B cell (primary cell): ENCODE measurements around the gene UQCR11. TPM values are rescaled to one million over a fixed set of nuclear protein-coding genes. Genes with fewer than 3 reads are reported as not detected.
A peak's percentile ranks its signal among the peaks of the same experiment; 100 is the strongest.

Source experiments
- ATAC-seq: fragments of 200-7000 bp; cut with Tn5 transposase; one replicate; pipeline ENCODE4 v1.10.0; 2021; ENCODE audit warnings: low read depth, mild to moderate bottlenecking, moderate number of reproducible peaks, moderate library complexity
- CTCF ChIA-PET: fragments of 350-600 bp; sonication (Branson Sonifier 250); formaldehyde crosslinking; loops from one replicate; lab custom pipeline; 2021; ENCODE audit warnings: antibody characterized with exemption, inconsistent platforms; lab: Charles Lee
- POLR2A ChIA-PET: fragments of 350-600 bp; sonication (Branson Sonifier 250); formaldehyde crosslinking; loops from one replicate; lab custom pipeline; 2021; ENCODE audit warnings: antibody characterized with exemption; lab: Charles Lee
- DNase-seq: peaks from one replicate; pipeline ENCODE4 v3.0.0; 2013
- H2AFZ ChIP-seq: 2 replicates; pipeline ENCODE4 v1.6.1; 2012; ENCODE audit warnings: mild to moderate bottlenecking, low read depth, low read length; ENCODE audit not compliant: insufficient read depth, poor library complexity, severe bottlenecking
- H3K27ac ChIP-seq, 2 donors: 1 replicate in 1 of 2; 2 replicates in 1 of 2; pipeline ENCODE4 v1.5.1; 2012 to 2013; ENCODE audit warnings: low read length in 2 of 2, mild to moderate bottlenecking in 2 of 2, moderate library complexity in 1 of 2
- H3K27me3 ChIP-seq, 4 experiments: fragments of 200-600 bp in 1 of 4; sonication (generic) in 1 of 4; replicated peaks in 1 of 4; 1 replicate in 2 of 4; 2 replicates in 2 of 4; pipeline versions ENCODE4 v1.6.1 to v1.7.0; 2013 to 2016; ENCODE audit warnings: low read length in 3 of 4, mild to moderate bottlenecking in 2 of 4, mixed read lengths in 1 of 4, moderate library complexity in 1 of 4; ENCODE audit not compliant: insufficient read depth in 4 of 4, control insufficient read depth in 3 of 4; ENCODE audit errors: control extremely low read depth in 1 of 4
- H3K36me3 ChIP-seq, 2 experiments: replicated peaks in 1 of 2; 1 replicate in 1 of 2; 2 replicates in 1 of 2; pipeline versions ENCODE4 v1.6.1 to v1.7.1; 2013; ENCODE audit warnings: low read length in 1 of 2; ENCODE audit not compliant: insufficient read depth in 2 of 2, control insufficient read depth in 1 of 2; ENCODE audit errors: control extremely low read depth in 1 of 2, extremely low read depth in 1 of 2
- H3K4me1 ChIP-seq, 2 donors: fragments of 200-600 bp in 1 of 2; sonication (generic) in 1 of 2; 1 replicate in 1 of 2; 2 replicates in 1 of 2; pipeline versions ENCODE4 v1.5.1 to v1.6.1; 2013 to 2017; ENCODE audit warnings: low read length in 2 of 2; ENCODE audit not compliant: control insufficient read depth in 2 of 2, insufficient read depth in 2 of 2
- H3K4me2 ChIP-seq: replicated peaks from 2 replicates; pipeline ENCODE3; 2012; ENCODE audit warnings: mild to moderate bottlenecking, low read depth, low read length; ENCODE audit not compliant: poor library complexity, severe bottlenecking
- H3K4me3 ChIP-seq, 5 experiments: fragments of 200-600 bp in 1 of 5; sonication (generic) in 1 of 5; 1 replicate in 3 of 5; 2 replicates in 2 of 5; pipeline versions ENCODE4 v1.5.1 to v1.7.0; 2011 to 2016; ENCODE audit warnings: low read length in 4 of 5, mild to moderate bottlenecking in 4 of 5, low read depth in 2 of 5, control low read depth in 1 of 5, moderate library complexity in 1 of 5; ENCODE audit not compliant: insufficient read depth in 1 of 5; ENCODE audit errors: control extremely low read depth in 1 of 5, extremely low read depth in 1 of 5
- H3K79me2 ChIP-seq: fragments of 200-600 bp; sonication (generic); one replicate; pipeline ENCODE4 v1.6.0; 2016; ENCODE audit warnings: low read length; ENCODE audit not compliant: control insufficient read depth, insufficient read depth
- H3K9ac ChIP-seq: fragments of 200-600 bp; sonication (generic); 2 replicates; pipeline ENCODE4 v1.6.1; 2017; ENCODE audit warnings: mild to moderate bottlenecking, low read length, moderate library complexity
- H3K9me3 ChIP-seq, 3 donors: one replicate each; pipeline versions ENCODE4 v1.6.1 to v1.7.1; 2013; ENCODE audit warnings: low read length in 2 of 3; ENCODE audit not compliant: control insufficient read depth in 2 of 3, insufficient read depth in 1 of 3; ENCODE audit errors: control extremely low read depth in 1 of 3
- H4K20me1 ChIP-seq: 2 replicates; pipeline ENCODE4 v1.6.0; 2012; ENCODE audit warnings: mild to moderate bottlenecking, low read length; ENCODE audit not compliant: insufficient read depth, control insufficient read depth, poor library complexity, severe bottlenecking
- H3K27ac Mint-ChIP-seq: one replicate; pipeline ENCODE4 v1.8.0; 2021; ENCODE audit warnings: mixed read lengths
- H3K27me3 Mint-ChIP-seq: one replicate; pipeline ENCODE4 v1.8.0; 2021; ENCODE audit warnings: mixed read lengths
- H3K4me1 Mint-ChIP-seq: one replicate; pipeline ENCODE4 v1.8.0; 2021; ENCODE audit warnings: mixed read lengths
- H3K4me3 Mint-ChIP-seq: one replicate; pipeline ENCODE4 v1.8.0; 2021; ENCODE audit warnings: mixed read lengths
- H3K9me3 Mint-ChIP-seq: one replicate; pipeline ENCODE4 v1.8.0; 2022; ENCODE audit warnings: mixed read lengths; ENCODE audit not compliant: insufficient read depth
- EZH2 ChIP-seq: IDR thresholded peaks from 2 replicates; pipeline ENCODE4 v1.6.1; 2012; ENCODE audit warnings: borderline replicate concordance, low read depth, mild to moderate bottlenecking, moderate library complexity, low read length; ENCODE audit not compliant: insufficient read depth, poor library complexity, severe bottlenecking
- WGBS: methylation state at CpG from one replicate; pipeline ENCODE4 v1.1.5; 2013; ENCODE audit warnings: missing lambda C conversion rate; ENCODE audit not compliant: insufficient coverage; 5-methylcytosine and 5-hydroxymethylcytosine counted together
- intact Hi-C: fragments of 100-400 bp; cut with micrococcal nuclease; formaldehyde crosslinking; loops from one replicate; pipeline ENCODE4 v1.10.0; 2022
- polyA plus RNA-seq: library from polyadenylated mRNA; depleted of rRNA; stranded (reverse); fragments of >200 nt; gene quantifications from 2 replicates; pipeline ENCODE4 v1.2.3, GENCODE V29; 2012
- total RNA-seq, 2 donors: library from RNA; stranded (reverse); fragments of 120-200 nt in 1 of 2; gene quantifications; 1 replicate in 1 of 2; 2 replicates in 1 of 2; pipeline versions ENCODE4 v1.2.3 to v1.2.4, GENCODE V29; 2013 to 2022
- TF ChIP-seq, protein P1 (sequence below): fragments of 200-600 bp; IDR thresholded peaks from one replicate; pipeline ENCODE4 v1.8.0; 2022; ENCODE audit warnings: antibody characterized with exemption, mild to moderate bottlenecking

UQCR11 gene
- total and polyA plus RNA-seq, 2 donors (not counting 1 experiment from before 2014, with no cell fraction given): 59.5 to 66.8 TPM

DNA sequence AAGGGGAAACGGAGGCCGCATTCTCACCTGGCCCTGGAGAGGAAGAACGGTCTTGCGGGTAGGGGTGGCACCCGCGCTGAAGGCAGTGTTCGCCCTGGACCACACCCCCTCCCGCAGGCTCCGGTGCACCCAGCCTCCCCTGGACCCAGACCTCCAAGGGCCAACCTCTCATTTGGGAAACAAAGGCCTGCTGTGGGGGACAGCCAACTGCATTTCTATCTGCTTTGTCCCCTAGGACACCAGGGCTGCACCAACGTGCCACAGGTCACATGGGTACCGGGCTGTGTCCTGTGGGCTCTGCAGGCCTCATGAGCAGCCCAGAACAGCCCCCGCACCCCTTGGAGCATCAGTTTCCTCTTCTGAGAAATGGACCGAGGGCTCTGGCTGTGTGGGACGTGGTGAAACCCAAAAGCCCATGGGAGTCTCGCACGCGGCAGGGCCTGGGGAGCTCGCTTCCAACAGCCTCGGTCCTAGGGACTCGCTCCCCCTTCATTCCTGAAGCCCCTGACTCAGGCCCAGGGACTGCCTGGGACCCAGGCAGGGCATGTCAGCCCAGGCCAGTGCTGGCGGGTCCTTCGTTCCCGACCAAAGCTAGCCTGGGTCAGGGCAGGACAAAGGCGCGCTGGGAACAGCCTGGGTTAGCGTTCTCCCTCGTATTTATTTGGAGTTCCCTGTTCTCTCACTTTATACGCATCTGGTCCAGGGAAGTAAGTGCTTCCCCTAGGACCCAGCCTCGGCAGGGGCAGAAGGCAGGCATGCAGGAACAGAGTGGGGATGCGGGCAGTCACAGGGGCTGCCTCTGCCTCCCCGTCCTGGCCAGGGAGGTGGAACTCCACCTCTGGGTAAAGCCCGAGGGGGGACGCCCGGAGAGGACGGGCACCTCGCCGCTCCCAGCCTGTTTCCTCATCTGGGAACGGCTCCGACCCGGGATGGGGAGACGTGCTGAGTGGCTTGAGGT lies 42.5 kb upstream of the UQCR11 start:
- no peaks in the 10 kb centered on the region for H3K27me3 ChIP-seq
- H3K4me2 ChIP-seq: peak overlapping the region; percentile 87
- H2AFZ ChIP-seq: no peak overlapping the region
- CTCF ChIA-PET: interaction anchor here (0.6 to 1.9 kb wide), 3 partner anchors 23 to 153 kb away, joined by 4 to 8 read pairs (median 5); no protein-coding TSS in a partner anchor
- peak overlapping the region; percentile 70 for H3K9ac ChIP-seq
- Mint-ChIP-seq H3K4me1 (peaks cover 45% of the 10 kb centered on the region), H3K27ac (peak overlapping the region; percentile 96), H3K4me3 (peak overlapping the region; percentile 96), H3K27me3 (no peaks in the 10 kb centered on the region), H3K9me3 (no peaks in the 10 kb centered on the region)
- H3K79me2 ChIP-seq: peaks cover 62% of the 10 kb centered on the region
- TF ChIP-seq EZH2: no peak
- TF ChIP-seq, protein P1, sequence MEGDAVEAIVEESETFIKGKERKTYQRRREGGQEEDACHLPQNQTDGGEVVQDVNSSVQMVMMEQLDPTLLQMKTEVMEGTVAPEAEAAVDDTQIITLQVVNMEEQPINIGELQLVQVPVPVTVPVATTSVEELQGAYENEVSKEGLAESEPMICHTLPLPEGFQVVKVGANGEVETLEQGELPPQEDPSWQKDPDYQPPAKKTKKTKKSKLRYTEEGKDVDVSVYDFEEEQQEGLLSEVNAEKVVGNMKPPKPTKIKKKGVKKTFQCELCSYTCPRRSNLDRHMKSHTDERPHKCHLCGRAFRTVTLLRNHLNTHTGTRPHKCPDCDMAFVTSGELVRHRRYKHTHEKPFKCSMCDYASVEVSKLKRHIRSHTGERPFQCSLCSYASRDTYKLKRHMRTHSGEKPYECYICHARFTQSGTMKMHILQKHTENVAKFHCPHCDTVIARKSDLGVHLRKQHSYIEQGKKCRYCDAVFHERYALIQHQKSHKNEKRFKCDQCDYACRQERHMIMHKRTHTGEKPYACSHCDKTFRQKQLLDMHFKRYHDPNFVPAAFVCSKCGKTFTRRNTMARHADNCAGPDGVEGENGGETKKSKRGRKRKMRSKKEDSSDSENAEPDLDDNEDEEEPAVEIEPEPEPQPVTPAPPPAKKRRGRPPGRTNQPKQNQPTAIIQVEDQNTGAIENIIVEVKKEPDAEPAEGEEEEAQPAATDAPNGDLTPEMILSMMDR: no peak
- peak overlapping the region; percentile 67 to 70 for H3K27ac ChIP-seq
- ATAC-seq (no peak), DNase-seq (peak; percentile 74)
- 14% methylated on average over 40 of the region's 41 CpGs for WGBS
- POLR2A ChIA-PET: interaction anchor here (0.6 to 1.6 kb wide), 5 partner anchors 8 to 46 kb away, joined by 3 to 14 read pairs (median 3); no protein-coding TSS in a partner anchor
- no peaks in the 10 kb centered on the region for H3K9me3 ChIP-seq
- H3K36me3 ChIP-seq: peaks cover 0 to 46% of the 10 kb centered on the region in 2 experiments
- peaks cover 39 to 48% of the 10 kb centered on the region in 2 donors for H3K4me1 ChIP-seq
- H4K20me1 ChIP-seq: peaks cover 85% of the 10 kb centered on the region
- intact Hi-C loops: loop anchor here (2.0 kb wide), 1 partner anchor 23 kb away; no protein-coding TSS in a partner anchor
- peak overlapping the region in 4 of 5 experiments; percentile 3 to 74 (median 65) for H3K4me3 ChIP-seq
